Large intestine (tissue), 3 donors: ENCODE data around the gene CAMKMT. TPM values are rescaled to one million over a fixed set of nuclear protein-coding genes. Genes with fewer than 3 reads are reported as not detected.

Experiments
- DNase-seq, 2 donors: peaks; one replicate each; pipeline versions ENCODE4 v3.0.0 to v3.0.0-alpha.2; 2013
- H3K27ac ChIP-seq: one replicate; pipeline ENCODE4 v1.5.1; 2013; ENCODE audit warnings: low read length
- H3K27me3 ChIP-seq: 2 replicates; pipeline ENCODE4 v1.6.1; 2013; ENCODE audit warnings: low read length; ENCODE audit not compliant: control insufficient read depth, insufficient read depth
- H3K36me3 ChIP-seq: 2 replicates; pipeline ENCODE4 v1.6.1; 2013; ENCODE audit warnings: low read length; ENCODE audit not compliant: control insufficient read depth, insufficient read depth
- H3K4me1 ChIP-seq: one replicate; pipeline ENCODE4 v1.6.1; 2013; ENCODE audit warnings: low read length; ENCODE audit not compliant: control insufficient read depth, insufficient read depth
- H3K4me3 ChIP-seq: one replicate; pipeline ENCODE4 v1.5.1; 2013; ENCODE audit warnings: low read length
- H3K9me3 ChIP-seq: one replicate; pipeline ENCODE4 v1.6.1; 2013; ENCODE audit warnings: mild to moderate bottlenecking, low read depth, low read length, moderate library complexity; ENCODE audit not compliant: control insufficient read depth
- WGBS: methylation state at CpG from one replicate; pipeline ENCODE4 v1.1.5; 2013; ENCODE audit warnings: low lambda C conversion rate; ENCODE audit not compliant: insufficient coverage; 5-methylcytosine and 5-hydroxymethylcytosine counted together
- polyA plus RNA-seq: library from polyadenylated mRNA; unstranded; fragments of 120-200 nt; gene quantifications from one replicate; pipeline ENCODE4 v1.2.1, GENCODE V29; 2013

CAMKMT gene
- polyA plus RNA-seq, 1 donor: 9.2 TPM

DNA sequence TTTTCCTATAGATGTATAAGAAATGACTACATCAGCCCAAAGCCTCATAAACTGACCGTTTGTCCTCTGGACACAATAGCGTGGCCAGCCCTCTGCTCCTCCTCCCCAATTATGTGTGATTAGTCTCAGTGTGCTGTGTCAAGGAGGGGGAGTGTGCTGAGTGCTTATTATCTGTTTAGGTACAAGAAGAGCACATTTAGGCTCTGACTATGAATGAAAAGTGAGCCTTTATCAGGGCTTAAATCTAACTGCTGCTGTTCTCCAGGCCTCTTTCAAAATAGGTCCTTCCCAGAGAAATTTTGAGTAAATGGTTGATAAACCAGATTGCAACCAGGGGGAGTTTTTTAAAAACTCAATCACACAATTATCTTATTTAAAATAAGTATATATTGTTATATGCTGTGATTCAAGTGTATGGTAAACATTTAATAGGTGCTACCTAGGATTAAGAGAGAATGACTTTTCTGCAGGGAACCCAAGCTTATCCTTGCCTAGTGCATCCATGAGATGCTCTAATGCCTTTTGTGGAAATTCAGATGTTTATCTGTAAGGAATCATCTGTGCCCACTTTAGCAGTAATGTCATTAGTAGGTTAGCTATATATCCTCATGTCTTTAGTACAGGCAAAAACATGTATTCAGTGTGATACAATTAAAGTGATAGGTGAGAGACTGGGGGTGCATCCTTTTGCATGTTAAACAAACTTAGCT is 411.1 kb downstream of the CAMKMT start:
- WGBS: no CpG with 5 or more reads among the region's 2 CpGs
- Histone ChIP-seq H3K36me3 (no peaks in the 10 kb centered on the region), H3K27me3 (peaks cover 21% of the 10 kb centered on the region), H3K27ac (no peak overlapping the region), H3K9me3 (no peaks in the 10 kb centered on the region), H3K4me1 (peaks cover 4% of the 10 kb centered on the region), H3K4me3 (no peak overlapping the region)
- DNase-seq: no peak

DNA sequence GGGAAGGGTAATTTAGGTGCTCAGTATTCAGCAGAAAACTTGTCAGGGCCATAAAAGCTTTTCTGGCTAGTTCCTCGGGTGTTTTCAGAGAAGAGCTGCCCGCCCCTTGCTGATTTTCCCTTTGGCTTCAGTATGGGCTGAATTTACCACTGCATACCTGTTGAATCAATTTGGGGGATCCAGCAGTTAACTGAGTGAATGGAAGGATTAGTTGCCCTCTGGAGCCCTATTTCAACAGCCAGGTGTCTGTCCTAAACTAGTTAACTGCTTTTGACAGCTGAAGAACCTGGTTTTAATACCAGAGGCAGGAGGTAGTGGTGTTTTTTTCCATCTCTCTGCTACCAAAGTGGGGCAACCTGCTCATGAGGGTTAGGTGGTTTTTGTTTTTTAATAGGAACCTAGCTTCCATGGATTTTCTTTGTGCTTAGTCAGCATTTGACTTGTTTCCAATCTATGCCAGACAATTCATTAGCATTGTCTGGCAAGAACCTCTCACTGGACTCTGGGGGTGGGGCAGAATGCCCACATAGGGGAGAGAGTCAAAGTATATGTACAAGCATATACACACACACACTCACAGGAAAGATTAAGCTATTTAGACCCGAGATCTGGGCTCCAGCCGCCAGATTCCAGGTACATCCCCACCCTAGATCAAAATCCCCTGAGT is 413.2 kb downstream of the CAMKMT start:
- peaks cover 2% of the 10 kb centered on the region for H3K27me3 ChIP-seq
- H3K9me3 ChIP-seq: no peaks in the 10 kb centered on the region
- H3K4me3 ChIP-seq: no peak overlapping the region
- peaks cover 20% of the 10 kb centered on the region for H3K4me1 ChIP-seq
- WGBS: no CpG with 5 or more reads among the region's 4 CpGs
- DNase-seq: no peak
- H3K36me3 ChIP-seq: no peaks in the 10 kb centered on the region
- no peak overlapping the region for H3K27ac ChIP-seq

DNA sequence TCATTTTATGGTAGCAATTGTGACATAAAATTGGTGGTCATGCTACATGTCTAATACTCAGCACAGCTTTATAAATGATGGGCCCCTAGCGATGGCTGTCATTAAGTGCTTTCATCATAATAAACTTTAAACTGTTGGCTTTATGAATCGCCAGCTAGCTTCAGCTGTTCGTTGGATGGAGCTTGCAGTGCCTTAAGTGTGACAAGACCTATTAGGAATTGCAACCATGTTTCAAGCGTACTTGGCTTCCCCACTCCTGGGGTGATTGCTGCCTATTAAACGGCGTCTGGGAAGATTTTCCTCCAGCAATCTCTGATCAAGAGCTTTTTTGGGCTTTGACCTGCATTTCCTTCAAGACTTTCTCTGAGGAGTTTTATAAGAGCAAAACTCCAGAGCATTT is 415.3 kb downstream of the CAMKMT start:
- no peak overlapping the region for H3K4me3 ChIP-seq
- no peak overlapping the region for H3K27ac ChIP-seq
- WGBS: 100% methylated on average over 1 of the region's 6 CpGs
- no peaks in the 10 kb centered on the region for H3K36me3 ChIP-seq
- no peaks in the 10 kb centered on the region for H3K27me3 ChIP-seq
- peaks cover 16% of the 10 kb centered on the region for H3K4me1 ChIP-seq
- no peaks in the 10 kb centered on the region for H3K9me3 ChIP-seq
- DNase-seq: no peak

DNA sequence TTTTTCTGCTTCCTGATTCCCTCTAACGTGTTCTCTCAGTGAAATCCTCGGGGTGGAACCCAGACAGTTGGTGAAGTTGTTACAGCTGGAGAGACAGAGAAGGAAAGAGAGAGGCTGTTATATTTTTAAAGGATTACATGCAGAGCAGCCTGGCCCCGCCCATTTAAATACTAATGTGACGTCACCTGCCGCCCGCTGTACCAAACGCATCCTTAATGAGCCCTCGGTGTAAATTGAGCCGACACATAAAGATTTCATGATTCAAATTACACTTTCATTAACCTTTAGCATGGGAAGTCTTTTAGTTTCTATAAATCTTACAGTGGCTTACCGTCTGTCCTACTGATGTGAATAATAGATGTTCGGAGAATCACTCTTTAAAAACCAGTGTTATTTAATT is 415.8 kb downstream of the CAMKMT start:
- Histone ChIP-seq H3K4me1 (peaks cover 16% of the 10 kb centered on the region), H3K4me3 (no peak overlapping the region), H3K36me3 (no peaks in the 10 kb centered on the region), H3K27ac (no peak overlapping the region), H3K27me3 (no peaks in the 10 kb centered on the region), H3K9me3 (no peaks in the 10 kb centered on the region)
- no CpG with 5 or more reads among the region's 11 CpGs for WGBS
- DNase-seq: no peak

DNA sequence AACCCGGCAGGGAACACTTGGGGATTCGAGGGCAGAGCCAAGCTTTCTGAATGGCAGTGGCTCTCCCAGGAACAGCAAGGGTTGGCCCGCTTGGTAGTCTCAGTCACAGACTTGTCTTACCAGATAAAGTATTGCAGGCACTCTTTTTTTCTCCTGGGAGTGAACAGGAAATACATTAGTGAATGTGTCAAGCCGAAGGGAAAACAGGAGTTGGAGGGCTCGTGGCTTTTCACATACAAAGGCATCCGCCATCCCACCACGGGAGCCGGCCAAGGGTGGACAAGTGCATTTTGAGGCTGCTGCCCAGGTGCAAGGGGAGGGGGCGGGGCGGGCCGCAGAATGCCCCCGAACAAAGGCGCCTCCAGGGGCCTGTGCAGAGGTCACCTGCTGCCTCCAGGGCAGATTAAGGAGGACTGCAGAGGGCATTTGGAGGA is 416.5 kb downstream of the CAMKMT start:
- no peak overlapping the region for H3K4me3 ChIP-seq
- H3K9me3 ChIP-seq: no peaks in the 10 kb centered on the region
- H3K27me3 ChIP-seq: no peaks in the 10 kb centered on the region
- WGBS: no CpG with 5 or more reads among the region's 13 CpGs
- H3K4me1 ChIP-seq: peaks cover 16% of the 10 kb centered on the region
- peak in 1 of 2 donors; percentile 38 for DNase-seq
- no peak overlapping the region for H3K27ac ChIP-seq
- H3K36me3 ChIP-seq: no peaks in the 10 kb centered on the region

DNA sequence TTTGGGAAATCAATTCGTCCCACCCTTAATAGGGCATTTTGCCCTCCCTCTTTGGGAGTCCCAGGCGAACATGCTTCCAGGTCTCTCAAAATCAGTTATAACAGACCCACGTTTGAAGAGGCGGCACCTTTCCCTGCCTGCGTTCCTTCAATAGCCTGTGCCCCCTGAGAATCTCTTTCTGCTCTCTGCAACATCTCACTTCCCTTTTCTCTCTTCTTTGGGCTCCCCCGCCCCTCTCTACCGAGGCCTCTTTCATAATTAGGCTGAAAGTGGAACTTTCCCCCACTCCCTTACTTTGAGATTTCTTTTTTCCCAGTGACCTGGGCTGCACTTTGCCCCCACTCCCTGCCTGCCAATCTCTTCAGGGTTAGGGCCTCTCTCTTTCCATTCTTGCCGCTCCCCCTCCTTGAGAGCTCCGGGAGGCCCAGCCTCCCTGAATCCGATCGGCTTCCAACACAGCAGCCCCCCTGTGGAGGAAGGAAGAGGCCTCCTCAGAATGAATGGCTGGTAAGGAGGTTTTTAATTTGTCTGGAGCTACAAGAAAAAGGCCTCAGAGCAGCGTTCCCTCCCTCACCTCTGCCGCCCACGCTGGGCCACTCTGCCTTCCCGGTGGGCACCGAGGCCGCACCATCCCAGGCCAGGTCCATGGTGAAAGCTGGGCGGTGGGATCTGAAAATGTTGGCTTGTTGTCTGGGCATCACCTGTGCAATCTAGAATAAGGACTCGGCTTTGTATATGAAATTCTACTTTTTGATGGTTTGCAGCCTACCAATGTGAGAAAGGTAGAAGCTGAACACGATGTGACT is 417.1 kb downstream of the CAMKMT start:
- Histone ChIP-seq H3K27ac (no peak overlapping the region), H3K9me3 (no peaks in the 10 kb centered on the region)
- DNase-seq: peak in 1 of 2 donors; percentile 36

DNA sequence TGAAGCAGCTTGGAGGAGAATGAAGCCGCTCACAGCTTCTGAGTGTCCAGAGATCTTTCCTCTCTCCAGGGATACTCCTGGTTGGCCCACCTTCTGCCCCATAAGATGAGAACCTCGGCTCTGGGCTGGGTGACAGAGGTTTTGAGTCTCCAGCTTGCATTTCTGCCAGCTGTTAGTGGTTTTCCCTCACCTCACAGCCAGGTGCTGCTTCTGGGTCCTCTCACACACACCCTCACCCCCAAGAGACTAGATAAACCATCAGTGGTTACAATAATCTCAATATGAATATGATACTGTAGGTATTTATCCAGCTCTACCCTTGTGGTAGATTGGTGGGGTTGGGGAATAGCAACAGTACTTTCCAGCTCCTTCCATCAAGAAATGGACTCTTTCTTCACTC is 418.0 kb downstream of the CAMKMT start:
- no peak for DNase-seq
- H3K36me3 ChIP-seq: no peaks in the 10 kb centered on the region
- no CpG with 5 or more reads among the region's 2 CpGs for WGBS

More for the DNA sequence above, 417.1 kb downstream of the CAMKMT start:
- 17% methylated on average over 5 of the region's 20 CpGs for WGBS
- H3K4me3 ChIP-seq: no peak overlapping the region
- H3K27me3 ChIP-seq: no peaks in the 10 kb centered on the region
- H3K36me3 ChIP-seq: no peaks in the 10 kb centered on the region
- H3K4me1 ChIP-seq: peaks cover 16% of the 10 kb centered on the region

DNA sequence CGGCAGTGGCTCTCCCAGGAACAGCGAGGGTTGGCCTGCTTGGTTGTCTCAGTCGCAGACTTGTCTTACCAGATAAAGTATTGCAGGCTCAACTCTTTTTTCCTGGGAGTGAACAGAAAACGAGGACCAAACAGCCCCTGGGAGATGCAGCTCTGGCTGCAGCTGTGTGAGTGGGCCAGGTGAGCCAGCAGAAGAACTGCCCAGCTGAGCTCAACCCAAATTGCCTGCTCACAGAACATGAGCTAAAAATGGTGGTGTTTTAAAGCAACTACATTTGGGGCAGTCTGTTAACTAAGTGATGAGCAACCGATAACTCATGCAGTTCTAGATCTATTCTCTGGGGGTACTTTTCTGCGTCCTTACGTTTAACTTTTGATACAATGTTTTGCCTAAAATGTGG is 418.7 kb downstream of the CAMKMT start:
- no peak for DNase-seq
- H3K9me3 ChIP-seq: no peaks in the 10 kb centered on the region
- H3K36me3 ChIP-seq: no peaks in the 10 kb centered on the region
- no CpG with 5 or more reads among the region's 7 CpGs for WGBS
- no peak overlapping the region for H3K27ac ChIP-seq
- no peak overlapping the region for H3K4me3 ChIP-seq
- H3K4me1 ChIP-seq: peaks cover 16% of the 10 kb centered on the region
- H3K27me3 ChIP-seq: no peaks in the 10 kb centered on the region

More for the DNA sequence above, 418.0 kb downstream of the CAMKMT start:
- peaks cover 16% of the 10 kb centered on the region for H3K4me1 ChIP-seq
- H3K9me3 ChIP-seq: no peaks in the 10 kb centered on the region
- no peak overlapping the region for H3K27ac ChIP-seq
- H3K4me3 ChIP-seq: no peak overlapping the region
- H3K27me3 ChIP-seq: no peaks in the 10 kb centered on the region

DNA sequence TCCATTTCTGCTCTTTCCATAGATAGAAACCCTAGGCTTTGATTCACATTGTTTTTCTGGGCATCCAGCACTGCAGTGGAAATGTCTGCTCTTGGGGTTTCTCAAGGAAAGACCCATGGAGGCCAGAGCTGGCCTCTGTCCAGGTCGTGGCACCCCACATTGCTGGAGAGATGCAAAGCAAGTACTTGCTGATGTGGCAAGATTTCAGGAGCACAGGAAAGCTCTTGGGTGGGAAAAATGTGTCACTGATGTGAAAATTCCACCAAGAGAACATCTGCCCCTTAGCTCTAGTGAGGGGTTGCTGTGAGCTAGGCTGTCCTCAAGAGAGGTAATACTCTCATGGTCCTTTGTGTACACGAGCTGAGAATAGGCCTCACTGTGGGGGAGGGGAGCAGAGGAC is 423.7 kb downstream of the CAMKMT start:
- H3K4me1 ChIP-seq: peaks cover 3% of the 10 kb centered on the region
- no peaks in the 10 kb centered on the region for H3K36me3 ChIP-seq
- H3K27ac ChIP-seq: no peak overlapping the region
- H3K9me3 ChIP-seq: no peaks in the 10 kb centered on the region
- no peak overlapping the region for H3K4me3 ChIP-seq
- no peak for DNase-seq
- H3K27me3 ChIP-seq: peaks cover 20% of the 10 kb centered on the region
- WGBS: no CpG with 5 or more reads among the region's 2 CpGs

DNA sequence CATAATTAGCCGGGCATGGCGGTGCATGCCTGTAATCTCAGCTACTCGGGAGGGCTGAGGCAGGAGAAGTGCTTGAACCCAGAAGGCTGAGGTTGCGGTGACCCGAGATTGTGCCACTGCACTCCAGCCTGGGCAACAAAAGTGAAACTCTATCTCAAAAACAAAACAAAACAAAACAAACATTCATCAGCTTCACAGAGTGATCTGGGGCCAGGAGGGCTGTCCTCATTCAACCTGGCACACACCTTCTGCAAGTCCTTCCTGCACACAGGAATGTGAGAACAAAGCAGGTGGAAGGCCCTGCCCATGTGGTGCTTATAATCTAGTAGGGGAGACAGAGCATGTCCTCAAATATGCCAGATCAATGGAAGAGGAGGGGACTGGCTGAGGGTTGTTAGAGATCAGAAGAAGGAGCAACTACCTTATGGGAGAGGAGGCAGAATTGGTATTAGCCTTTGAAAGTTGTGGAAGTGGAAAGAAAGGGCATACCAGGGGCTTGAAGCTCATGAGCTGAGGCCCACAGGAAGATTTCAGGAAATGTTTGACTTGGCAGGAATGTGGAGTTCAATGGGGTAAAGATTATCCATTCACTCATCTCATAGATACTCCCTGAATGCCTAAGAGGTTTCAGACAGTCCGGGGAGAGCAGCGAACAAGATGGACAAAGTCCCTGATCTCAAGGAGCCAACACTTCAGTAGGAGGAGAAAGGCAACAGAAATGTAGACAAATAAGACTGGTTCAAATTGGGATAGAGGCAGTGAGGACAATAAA is 424.5 kb downstream of the CAMKMT start:
- peaks cover 3% of the 10 kb centered on the region for H3K4me1 ChIP-seq
- no peak overlapping the region for H3K27ac ChIP-seq
- H3K9me3 ChIP-seq: no peaks in the 10 kb centered on the region
- H3K4me3 ChIP-seq: no peak overlapping the region
- no peak for DNase-seq
- WGBS: 60% methylated on average over 1 of the region's 7 CpGs
- peaks cover 24% of the 10 kb centered on the region for H3K27me3 ChIP-seq
- H3K36me3 ChIP-seq: no peaks in the 10 kb centered on the region
